GM21447 (cell line): ENCODE data around the gene KAT6B.

ENCODE experiments used
- ATAC-seq: cut with Tn5 transposase; IDR thresholded peaks from one replicate; pipeline ENCODE4 v1.9.1; 2021; ENCODE audit not compliant: unreplicated experiment

Gene KAT6B

DNA sequence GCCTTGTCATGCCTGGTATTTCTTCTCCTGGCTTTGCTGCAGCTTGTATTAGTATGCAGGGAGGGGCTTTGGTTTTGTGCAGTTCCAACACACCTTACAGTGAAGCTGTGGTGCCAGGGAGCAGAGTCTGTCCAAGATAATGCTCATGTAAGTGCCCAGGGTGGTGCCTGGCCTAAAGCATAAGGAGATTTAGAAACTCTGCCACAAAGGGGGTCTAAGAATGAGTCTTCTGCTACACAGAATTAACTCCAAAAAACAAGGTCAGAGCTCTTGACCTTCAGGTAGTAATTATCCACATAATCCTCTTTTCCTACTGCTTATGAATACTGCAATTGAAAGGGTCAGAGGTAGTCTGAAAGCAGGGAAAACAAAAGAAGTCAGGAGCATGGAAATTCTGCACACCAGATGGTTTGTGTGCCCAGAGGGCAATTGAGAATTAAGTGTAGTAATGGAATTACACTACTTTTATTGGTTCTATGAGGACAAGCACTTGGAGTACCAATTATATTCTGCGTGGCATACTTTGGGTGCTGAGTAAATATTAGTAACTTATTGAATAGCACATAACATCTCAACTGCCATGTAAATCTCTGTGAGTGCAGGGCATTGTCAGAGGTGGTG is 121.5 kb downstream of the KAT6B start:
- no peak for ATAC-seq

DNA sequence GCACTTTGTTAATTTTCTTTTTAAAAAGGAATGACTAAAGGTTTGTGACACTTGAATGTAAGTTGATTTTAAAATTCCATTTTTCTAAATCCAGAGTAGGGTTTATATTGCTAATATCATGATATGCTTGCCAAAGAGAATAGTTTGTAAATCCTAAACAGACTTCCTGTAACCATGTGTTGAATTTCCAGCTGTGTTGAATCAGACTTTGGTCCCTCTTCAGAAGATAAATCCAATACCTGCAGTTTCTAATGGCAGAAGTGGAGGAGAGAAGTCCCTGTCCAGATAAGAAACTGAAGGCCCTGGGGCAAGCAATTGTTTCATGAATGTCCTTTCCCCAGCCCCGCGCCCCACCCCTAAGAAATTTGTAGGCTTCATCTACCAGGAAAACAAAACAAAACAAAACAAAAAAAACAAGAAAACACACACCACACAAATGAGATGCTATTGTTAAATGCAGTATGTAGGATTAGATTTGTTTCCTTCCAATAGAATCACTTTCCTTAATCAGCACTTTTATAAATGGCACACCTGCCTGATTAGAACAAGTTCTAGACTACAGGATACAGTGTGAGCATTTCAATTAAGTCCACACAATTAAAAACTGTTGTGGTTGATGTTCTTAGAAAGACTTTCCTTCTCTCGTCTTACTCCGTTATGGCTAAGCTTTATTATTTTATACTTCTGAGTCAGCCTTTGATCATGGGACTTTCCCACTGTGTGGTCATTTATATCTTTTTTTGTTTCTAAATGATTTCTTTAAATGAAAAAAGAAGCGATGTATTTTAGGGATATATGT is 122.8 kb downstream of the KAT6B start:
- no peak for ATAC-seq

GRCh38 chr10:74949843-74950765 is 123.7 kb downstream of the KAT6B start:
- no peak for ATAC-seq

- no peak for ATAC-seq
Measured at GRCh38 chr10:74953214-74953613, 126.8 kb downstream of the KAT6B start.

DNA sequence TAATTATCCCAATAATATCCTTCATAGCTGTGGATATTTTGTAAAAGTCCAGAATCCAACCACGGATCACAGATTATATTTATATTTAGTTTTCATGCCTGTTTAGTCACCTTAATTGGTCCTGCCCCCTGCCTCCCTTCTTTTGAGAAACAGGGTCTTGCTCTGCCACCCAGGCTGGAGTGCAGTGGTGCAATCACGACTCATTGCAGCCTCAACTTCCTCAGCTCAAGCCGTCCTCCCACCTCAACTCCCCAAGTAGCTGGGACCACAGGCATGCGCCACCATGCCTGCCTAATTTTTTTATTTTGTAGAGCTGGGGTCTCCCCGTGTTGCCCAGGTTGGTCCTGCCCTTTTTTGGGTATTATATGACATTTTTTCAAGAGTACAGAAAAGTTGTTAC is 129.4 kb downstream of the KAT6B start:
- ATAC-seq, result no peak

DNA sequence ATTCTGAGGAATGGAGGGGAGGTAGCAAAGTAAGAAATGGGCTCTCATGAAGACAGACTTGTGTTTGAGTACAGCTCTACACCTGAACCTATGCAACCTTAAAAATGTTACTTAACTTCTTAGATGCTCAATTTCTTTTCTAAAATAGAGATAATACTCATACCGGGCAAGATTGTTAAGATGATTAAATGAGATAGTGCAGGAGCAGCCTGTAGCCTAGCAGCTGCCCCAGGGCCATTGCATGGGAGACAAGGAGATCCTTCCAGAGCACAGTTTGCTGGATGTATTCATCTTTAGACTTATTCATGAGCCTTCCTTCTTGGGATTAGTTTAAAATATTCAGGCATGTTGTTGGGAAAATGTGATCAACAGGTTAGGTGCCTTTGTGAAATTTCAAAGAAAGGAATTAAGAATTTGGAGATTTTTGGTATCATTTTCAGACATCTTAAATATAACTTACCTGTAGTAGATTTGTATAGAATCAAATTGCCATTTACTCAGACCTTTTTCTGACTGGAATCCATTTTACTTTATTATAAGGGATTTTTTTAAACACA is 130.2 kb downstream of the KAT6B start:
- ATAC-seq, result no peak

DNA sequence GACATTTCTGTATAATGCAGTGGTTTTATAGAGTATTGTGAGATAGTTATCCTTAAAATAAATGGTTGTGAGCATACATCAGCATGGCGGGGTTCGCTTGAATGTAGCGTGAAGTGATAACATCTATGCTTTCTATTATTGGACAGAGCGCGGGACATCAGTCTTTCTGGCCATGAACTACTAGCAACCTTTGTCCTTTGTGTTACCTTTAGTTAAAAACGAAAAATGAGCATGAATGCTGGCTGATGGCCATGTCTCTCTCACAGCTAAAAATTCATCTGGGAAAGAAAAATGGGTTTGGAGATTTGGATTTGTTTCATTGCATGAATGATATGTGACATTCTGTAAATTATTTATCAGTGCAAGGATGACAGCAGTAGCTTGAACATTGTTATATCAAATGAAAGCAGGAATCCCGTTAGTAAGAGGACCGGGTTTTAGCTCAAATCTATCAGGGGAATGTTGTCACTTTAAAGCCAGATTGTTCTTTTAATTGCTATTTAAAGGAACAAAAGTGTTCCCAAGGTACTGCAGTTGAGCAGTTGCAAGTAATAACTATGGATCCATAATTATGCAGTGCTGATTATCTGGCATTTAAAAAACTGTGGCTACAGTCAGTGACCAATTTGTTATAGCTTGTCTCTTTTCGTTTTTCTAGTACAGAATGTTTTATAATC is 131.0 kb downstream of the KAT6B start:
- no peak for ATAC-seq

DNA sequence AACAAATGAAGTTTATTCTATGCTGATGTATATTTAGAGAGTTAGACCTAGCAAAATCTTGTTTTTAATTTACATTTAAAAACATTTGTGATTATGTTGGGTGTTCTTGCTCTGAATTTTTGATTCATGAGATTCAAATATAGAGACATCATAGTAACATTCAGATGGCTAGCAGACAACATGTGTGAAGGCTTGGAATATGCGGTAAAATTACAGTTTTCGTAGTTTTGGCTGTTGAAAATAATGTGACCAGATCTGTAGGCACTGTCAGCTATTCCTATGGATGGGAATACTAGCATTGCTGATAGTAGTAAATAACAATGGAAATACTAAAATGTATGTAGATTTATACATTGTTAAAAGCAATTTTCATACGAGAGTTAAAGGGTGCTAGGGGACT is 131.9 kb downstream of the KAT6B start:
- no peak for ATAC-seq

DNA sequence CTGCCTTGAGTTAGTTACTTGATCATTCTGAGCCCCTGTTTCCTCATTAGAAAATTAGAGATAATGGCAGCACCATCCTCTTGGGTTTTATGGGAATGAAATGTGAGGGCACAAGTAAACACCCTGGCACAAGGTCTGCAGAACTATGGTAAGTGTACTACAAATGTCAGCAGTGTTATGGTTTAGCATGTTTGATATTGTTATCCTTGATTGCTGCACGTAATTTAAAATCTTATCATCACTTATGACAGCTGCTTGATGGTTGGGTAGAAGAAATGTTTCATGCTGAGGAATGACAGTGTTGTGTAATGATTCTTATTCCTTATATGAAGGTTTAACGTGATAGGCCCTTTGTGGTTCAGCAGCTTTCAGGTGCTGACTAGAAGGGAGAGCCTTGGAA is 134.3 kb downstream of the KAT6B start:
- ATAC-seq, result no peak

DNA sequence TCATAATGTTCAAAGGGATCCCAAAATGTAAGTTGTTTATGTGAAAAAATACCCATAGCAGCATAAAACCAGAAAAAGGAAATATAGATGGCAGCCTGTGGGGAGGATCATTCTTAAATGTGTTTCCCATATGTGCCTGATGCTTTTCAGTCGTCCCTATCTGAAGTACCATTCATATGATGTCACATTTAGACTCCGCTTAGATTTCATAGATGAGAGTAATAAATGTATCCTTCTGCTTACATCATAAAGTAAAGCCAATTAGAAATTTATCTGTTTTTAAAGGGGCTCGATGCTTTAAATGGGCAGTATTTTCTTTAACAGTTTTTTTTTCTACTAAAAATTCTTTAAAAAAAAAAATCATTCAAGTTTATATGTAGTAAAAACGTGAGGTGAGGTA is 136.1 kb downstream of the KAT6B start:
- ATAC-seq, result no peak

DNA sequence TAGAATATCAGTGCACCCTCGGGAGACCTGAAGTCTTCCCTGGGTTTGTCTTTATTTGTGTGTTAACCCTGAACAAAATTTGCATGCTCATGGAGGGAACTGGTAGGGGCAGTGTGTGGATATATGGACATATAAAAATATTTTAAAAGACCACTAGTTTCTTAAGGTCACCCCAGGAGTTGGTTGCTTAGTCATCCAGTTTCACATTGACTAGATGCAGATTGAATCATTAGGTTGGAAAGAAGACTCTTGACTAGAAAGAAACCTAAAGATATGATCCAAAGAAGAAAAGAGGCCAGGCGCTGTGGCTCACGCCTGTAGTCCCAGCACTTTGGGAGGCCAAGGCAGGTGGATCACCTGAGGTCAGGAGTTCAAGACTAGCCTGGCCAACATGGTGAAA is 137.1 kb downstream of the KAT6B start:
- peak; percentile 77 for ATAC-seq

DNA sequence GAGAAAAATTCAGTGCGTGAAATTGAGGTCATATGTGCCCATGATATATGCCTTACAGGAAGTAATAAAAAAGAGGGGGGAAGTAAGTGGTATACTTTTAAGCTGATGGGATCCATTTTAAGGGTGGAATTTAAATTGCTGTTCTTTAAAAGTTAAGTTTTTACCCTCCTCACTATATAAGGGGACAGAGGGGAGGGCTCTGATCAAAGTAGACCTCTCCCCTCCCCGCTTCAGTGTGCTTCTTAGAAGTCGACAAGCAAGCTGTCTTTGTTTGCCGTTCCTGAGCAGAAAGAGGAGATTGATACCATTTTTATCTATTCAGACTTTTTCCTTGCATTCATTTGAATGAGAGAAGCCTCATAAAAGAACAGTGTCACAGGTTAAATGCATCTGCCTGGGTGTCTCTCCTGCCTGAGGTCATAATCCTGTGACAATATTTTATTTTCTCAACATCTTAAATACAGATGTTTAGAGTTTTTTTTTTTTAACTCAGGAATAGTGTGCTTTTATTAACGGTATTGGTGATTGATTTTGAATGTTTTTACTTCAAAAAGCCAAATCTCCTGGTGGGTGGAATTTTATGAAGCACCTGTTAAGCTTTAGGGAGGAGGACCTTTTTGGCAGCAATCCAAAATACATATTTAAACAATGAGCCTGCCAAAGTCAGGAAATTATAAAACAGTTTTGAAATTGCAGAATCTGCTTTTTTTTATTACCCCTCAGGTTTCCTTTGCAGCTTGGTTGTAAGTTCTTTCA is 141.7 kb downstream of the KAT6B start:
- ATAC-seq, result no peak

GRCh38 chr10:74968667-74969061 is 142.3 kb downstream of the KAT6B start:
- no peak for ATAC-seq

DNA sequence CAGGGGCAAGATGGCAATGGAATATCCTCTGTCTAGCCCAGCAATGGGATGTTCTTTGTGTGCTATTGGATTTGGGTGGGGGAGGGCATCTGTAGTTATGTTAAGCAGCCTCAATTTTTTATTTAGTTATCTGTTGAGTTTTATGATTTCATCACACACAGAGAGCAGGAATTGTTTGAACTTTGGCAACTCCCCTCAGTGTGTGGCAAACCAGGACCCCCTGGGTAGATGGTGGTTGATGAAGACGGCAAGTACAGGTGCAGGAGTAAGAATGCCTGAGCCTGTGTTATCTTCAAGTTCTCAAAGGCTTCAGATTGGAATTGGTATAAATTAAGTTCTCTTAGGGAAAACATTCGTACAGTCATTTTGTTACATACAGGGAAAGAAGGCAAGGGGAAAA is 142.7 kb downstream of the KAT6B start:
- ATAC-seq, result no peak

DNA sequence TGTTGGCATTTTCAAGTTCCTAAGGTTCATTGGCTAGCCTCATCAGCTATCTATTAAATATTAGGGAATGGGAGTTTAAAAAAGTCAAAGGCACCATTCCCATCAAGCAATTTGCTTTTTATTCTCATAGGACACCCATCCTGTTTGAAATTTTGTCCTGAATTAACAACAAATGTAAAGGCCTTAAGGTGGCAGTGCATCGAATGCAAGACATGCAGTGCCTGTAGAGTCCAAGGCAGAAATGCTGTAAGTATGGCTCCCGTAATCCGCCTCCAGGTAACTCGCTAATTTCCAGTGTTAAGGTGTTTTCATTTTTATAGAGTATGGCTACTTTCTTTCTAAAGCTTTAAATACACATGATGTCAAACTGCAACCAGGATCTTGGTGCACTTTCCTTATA is 143.1 kb downstream of the KAT6B start:
- no peak for ATAC-seq

DNA sequence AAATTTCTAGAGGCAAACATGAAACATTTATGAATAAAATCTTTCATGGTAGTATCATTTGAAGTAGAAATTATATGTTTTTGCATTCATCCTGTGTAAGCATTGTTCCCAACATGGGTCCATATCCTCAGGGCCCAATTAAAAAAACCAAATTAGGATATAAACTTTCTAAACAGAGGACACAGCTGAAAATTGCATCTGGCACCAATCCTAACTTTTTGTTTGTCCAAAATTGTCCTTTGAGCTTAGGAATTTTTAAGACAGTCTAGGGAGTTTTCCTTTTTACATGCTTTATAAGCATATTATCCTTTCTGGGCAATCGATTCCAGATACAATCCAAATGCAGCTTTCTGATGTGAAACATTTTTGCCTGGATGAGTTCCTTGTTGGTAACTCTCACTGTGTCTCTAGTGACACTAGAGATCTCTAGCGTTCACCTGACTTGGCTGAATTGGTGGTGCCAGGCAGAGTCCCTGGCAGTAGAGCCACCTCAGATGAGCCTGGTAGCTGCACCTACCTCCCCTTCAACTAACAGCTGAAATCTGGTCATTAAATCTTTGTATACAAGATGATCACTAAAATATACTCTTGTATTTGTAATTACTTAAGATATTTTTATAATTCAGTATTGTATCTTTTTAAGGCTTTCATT is 147.5 kb downstream of the KAT6B start:
- ATAC-seq, result no peak

DNA sequence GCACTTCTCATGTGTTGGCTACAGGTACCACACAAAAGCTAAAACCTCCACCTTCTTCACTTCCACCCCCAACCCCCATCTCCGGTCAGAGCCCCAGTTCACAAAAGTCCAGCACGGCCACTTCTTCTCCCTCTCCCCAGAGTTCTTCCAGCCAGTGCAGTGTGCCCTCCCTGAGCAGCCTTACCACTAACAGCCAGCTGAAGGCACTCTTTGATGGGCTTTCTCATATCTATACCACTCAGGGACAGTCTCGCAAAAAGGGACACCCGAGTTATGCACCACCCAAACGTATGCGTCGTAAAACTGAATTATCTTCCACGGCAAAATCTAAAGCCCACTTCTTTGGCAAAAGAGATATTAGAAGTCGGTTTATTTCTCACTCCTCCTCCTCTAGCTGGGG is 149.4 kb downstream of the KAT6B start:
- ATAC-seq, result no peak

DNA sequence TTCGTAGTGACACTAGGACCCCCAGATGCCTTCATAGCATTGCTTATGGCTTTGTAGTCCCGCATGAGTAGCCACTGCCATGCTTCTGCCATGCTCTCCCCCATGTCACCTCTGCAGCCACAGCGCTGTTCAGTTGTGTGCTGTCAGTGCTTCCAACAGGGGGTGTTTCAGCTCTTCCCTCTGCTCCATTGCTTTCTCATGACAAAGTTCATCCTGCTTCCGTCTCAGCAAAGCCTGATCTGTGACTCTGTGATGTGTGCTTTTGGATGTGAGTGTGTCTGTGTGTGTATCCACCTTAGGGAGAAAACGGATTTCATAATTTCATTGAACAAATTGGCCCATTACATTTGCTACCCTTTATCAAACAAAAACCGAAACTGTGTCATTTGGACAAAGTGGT is 150.2 kb downstream of the KAT6B start:
- no peak for ATAC-seq

- no peak for ATAC-seq
Measured at GRCh38 chr10:74977072-74977471, 150.7 kb downstream of the KAT6B start.
